ENCODE results near the gene BHLHA15.

BHLHA15 gene

GRCh38 chr7:98225913-98226614 is 14.8 kb downstream of the BHLHA15 start:
- no peak for DNase-seq (ENCODE audit: low spot score)

DNA sequence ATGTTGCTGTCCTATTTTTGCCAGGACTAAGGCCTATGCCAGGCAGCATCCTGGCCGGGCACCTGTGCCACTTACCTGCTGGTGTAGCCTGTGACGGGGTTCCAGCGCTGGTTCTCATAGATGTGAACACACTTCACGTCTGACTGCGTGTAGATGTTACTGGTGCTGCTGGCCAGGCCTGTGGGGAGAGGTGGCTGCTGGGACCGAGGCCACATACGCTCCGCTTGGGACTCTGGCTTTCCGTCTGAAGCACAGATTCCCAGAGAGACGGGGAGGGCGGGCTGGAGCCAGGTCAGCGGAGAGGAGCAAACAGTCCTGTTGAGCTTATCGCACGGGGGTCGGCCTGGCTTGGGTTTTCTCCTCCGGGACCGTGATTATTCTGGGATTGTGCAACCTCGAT is 16.7 kb downstream of the BHLHA15 start:
- no peak for DNase-seq (ENCODE audit: low spot score)

DNA sequence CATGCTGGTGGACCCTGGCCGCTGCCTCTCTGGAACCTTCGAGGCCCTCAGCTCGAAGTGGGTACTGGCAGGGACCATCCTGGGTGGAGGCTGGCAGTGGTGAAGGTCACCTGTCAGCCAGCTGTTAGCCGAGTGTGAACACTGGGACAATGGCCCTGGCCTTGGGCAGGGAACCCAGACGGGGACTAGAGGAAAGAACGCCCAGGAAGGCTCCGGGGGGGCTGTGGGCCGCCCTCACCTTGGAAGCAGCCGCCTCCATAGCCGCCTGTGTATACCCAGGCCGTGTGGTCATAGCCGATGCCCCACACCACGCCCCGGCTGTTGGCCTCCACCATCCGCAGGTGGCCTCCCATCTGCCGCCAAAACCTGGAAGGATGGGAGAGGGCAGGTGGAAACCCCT is 17.6 kb downstream of the BHLHA15 start:
- DNase-seq (ENCODE audit: low spot score), result no peak

DNA sequence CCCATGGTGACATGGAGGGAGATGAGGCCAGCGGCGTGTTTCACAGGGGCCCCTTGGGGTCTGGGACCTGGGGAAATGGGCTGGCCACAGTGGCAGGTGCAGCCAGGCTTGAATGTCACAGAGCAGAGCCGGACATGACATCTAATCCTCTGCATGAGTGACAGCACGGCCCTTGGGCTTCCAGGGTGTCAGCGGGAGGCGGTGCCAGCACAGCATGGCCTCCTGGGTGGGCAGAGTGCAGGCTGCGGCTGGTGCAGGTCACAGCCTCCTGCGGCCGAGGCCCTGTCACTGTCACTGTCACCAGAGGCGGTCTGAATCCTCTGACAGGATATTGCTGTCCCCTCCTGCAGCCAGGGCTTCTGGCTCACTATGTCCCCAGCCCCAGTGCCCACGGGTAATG is 18.2 kb downstream of the BHLHA15 start:
- DNase-seq (ENCODE audit: low spot score), result no peak

- DNase-seq (ENCODE audit: low spot score), result no peak
These were observed 18.9 kb downstream of the BHLHA15 start for GRCh38 chr7:98229991-98230745.

GRCh38 chr7:98230746-98231471 is 19.7 kb downstream of the BHLHA15 start:
- DNase-seq (ENCODE audit: low spot score), result no peak

DNA sequence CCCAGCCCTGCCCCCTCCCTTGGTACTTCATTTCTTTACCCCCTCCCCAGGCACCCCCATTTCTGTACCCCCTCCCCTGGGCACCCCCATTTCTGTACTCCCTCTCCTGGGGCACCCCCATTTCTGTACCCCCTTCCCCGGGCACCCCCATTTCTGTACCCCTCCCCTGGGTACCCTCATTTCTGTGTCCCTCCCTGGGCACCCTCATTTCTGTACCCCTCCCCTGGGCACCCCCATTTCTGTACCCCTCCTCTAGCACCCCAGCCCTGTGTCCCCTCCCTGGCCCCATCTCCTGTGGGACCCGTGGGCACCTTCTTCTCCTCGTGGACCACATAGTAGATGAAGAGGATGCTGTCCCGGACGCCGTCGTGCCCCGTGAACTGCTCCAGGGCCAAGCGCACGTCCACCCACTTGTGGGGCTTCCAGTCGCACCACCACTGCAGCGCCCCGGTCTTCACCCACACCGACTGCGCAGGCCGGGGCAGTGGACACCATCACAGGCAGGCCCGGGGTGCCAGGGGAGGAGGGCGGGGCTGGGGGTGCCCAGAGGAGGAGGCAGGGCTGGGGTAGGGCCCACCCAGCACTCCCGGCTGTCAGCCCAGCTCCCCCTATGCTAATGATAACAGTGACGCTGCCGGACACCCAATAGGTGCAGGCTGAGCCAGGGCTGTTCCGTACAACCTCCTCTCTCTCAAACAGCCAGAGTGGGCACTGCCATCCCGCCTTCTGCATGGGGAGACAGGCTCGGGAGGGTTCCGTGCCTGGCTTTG is 20.4 kb downstream of the BHLHA15 start:
- DNase-seq (ENCODE audit: low spot score), result no peak

GRCh38 chr7:98232263-98232585 is 21.0 kb downstream of the BHLHA15 start:
- DNase-seq (ENCODE audit: low spot score), result no peak

- no peak for DNase-seq (ENCODE audit: low spot score)
These were observed 21.6 kb downstream of the BHLHA15 start for GRCh38 chr7:98232799-98233198.

DNA sequence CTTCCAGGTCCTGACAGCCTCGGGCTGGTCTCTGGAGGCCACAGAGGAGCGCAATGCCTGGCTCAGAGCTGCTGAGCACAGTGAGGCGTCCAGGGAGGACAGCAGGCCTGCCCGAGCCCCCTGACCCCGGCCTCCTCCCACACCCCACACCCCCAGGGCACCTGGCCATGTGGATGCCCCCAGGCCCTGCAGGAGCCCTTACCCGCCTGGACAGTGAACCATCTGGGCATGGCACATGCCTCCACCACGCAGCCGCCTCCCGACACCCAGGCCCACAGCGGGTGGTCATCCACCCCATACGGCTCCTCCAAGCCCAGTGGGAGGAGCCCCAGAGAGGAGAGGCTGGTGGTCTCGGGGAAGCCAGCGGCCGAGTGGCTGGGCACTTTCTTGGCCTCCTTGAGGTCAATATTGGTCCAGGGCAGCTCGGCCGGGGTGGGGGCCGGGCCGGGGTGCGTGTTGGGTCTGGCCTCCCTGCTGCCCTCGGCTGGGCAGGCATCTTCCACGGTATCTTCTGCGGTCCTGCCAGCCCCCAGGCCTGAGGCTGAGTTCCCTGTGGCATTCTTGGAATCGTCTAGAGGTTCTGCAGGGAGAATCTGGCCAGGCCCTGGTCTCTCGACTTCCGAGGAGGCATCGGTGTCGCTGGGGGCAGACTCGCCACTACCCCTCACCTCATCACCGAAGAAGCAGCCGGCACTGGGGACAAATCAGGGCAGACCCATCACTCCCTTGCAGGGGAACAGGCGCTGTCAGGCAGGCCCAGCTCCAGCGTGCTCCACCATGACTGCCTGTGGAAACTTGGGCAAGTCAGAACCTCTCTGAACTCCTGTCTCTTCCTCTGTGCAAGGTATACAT is 22.2 kb downstream of the BHLHA15 start:
- no peak for DNase-seq (ENCODE audit: low spot score)

DNA sequence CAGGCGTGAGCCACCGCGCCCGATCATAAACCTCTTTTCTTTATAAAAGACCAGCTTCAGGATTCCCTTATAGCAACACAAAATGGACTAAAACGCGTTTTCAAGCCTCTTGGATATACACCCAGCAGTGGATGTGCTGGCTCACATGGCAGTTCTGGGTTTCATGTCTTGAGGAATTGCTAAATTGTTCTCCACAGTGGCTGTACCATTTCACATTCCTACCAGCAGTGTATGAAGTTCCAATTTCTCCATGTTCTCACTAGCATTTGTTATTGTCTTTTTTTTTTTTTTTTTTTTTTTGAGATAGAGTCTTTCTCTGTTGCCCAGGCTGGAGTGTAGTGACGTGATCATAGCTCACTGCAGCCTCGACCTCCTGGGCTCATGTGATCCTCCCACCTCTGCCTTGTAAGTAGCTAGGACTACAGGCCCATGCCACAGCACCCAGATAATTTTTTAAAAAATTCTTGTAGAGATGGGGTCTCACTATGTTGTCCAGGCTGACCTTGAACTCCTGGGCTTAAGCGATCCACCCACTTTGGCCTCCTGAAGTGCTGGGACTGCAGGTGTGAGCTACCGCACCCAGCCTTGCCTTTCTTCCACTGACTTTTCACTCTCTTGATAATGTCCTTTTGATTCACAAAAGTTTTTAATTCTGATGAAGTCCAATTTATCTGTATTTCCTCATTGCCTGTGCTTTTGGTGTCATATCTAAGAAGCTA is 23.3 kb downstream of the BHLHA15 start:
- no peak for DNase-seq (ENCODE audit: low spot score)

DNA sequence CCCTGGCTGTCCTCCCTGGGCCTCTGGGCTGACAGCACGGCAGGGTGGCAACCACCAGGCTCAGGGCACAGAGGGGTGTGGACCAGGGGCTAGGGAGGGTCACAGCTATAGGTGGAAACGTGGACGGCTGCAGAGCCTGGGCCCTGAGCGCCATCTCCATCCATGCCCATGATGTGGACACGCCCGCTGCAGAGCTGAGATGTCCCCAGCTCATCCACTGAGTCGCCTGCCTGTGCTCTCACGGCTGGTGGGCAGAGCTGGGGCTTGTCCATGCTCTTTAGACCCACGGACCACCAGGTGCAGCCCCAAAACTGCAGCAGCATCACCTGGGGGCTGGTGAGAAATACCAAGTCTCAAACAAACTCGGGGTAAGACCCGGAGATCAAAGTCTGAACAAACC is 24.7 kb downstream of the BHLHA15 start:
- DNase-seq (ENCODE audit: low spot score), result no peak

DNA sequence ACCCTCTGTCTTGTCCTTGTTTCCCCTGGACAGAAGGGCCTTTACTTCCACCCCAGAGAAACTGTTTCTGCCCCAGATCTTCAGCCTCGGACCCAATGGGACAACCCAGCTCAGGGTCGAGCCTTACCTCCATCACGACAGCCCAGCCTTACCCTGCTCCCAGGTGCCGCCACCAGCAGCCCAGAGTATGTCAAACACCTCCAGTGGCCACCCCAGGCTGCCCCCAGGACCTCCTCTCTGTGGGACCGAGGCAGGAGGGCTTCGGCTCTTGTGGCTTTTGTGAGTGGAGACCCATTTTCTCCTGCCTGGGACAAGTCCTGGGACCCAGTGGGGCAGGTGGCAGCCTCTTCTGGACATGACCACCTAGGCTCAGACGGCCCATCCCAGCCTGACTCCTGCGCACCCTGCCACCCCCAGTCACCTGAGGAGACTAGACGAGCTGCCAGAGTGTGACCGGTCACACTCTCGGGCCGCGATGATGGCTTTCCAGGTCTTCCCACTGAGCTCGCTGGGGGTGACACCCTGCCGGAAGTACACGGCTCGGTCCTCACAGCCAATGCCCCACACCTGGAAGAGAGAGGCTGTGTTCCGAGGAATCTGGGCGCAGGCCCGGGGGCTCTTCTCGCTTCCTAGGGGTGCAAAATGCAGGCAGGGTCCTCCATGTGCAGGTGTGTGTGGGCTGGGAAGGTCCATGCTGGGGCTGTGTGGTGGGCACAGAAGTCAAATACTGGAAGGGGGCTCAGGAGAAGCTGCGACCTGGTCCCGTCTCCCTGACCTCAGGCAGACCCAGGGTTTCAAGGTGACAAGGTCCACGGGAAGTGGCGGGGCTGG is 25.3 kb downstream of the BHLHA15 start:
- no peak for DNase-seq (ENCODE audit: low spot score)

- no peak for DNase-seq (ENCODE audit: low spot score)
These were observed 26.8 kb downstream of the BHLHA15 start for GRCh38 chr7:98238076-98238475.

DNA sequence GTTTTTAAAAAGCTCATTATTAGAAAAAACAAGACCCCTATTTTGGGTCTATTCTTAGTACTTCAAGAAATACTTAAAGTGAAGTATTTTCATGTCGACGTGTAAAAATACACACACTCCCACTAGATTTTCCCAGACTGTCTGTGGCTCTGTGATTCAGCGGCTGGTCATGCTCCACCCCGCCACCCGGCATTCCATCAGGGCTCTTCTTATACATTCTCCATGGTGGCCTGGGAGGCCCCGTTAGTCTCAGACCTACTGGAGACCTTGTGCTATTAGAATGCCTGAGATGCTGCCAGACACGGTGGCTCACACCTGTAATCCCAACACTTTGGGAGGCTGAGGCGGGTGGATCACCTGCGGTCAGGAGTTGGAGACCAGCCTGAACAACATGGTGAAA is 27.7 kb downstream of the BHLHA15 start:
- DNase-seq (ENCODE audit: low spot score), result no peak

GRCh38 chr7:98240961-98241673 is 29.9 kb downstream of the BHLHA15 start:
- peak; percentile 49 for DNase-seq (ENCODE audit: low spot score)

DNA sequence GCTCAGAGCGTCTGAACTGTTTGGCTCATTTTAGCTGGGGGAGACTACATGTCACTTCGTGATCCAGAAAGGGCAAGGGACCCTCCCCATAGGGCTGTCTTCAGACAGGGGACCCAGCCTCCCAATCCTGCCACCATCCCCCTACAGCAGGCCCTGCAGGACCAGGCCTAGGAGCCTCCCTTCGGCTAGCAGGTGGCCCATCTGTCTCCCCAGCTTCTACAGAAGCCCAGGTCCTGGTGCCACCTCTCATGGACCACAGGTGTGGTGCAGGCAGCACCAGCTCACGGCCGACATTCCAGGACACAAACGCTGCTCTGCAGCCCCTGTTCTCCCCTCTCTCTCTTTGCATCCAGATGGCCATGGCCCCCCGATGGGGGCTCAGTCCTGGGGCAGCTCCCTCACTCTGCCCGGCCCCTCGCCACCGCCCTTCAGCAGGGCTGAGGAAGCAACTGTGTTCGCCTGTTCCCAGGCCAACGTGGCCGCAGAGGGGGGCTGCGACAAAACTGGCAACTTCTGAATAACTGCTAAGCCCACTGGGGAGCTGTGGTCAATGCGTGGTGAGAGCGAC is 30.5 kb downstream of the BHLHA15 start:
- DNase-seq (ENCODE audit: low spot score), result no peak

DNA sequence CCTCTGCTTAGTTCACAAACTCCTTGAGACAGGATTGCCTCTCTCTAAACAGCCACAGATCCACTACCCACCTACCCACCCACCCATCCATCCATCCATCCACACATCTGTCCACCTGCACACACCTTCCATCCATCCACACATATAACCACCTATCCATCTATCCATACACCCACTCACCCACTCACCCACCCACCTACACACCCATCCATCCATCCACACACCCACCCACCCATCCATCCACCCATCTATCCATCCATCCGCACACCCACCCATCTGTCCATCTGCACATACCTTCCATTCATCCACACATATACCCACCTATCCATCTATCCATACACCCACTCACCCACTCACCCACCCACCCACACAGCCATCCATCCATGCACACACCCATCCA is 31.1 kb downstream of the BHLHA15 start:
- DNase-seq (ENCODE audit: low spot score), result no peak

DNA sequence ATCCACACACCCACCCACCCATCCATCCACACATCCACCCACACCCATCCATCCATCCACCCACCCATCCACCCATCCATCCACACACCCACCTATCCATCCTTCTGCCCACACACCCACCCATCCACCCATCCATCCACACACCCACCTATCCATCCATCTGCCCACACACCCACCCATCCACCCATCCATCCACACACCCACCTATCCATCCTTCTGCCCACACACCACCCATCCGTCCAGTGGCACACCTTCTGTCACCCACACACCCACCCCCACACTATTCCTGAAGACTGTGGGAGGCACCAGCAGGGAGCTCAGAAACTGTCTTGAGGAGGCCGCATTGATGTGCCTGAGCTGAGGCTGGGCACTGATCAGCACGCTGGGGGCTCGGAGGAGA is 31.7 kb downstream of the BHLHA15 start:
- DNase-seq (ENCODE audit: low spot score), result no peak

Measured in SW480 (cell line).